Breast epithelium (tissue), 4 donors: ENCODE measurements around the gene CD302. TPM values are rescaled to one million over a fixed set of nuclear protein-coding genes. Genes with fewer than 3 reads are reported as not detected.

Source experiments
- DNase-seq, 2 donors: peaks; one replicate each; pipeline ENCODE4 v3.0.0-alpha.2; 2019; ENCODE audit warnings: low spot score in 2 of 2
- H3K27ac ChIP-seq, 2 donors: fragments of 200-600 bp; sonication (generic) in 1 of 2; one replicate each; pipeline ENCODE4 v1.5.1; 2016 to 2019; ENCODE audit warnings: mild to moderate bottlenecking in 1 of 2
- H3K27me3 ChIP-seq, 2 donors: fragments of 200-600 bp; sonication (generic) in 1 of 2; one replicate each; pipeline versions ENCODE4 v1.5.1 to v1.6.0; 2017 to 2019; ENCODE audit warnings: control low read depth in 1 of 2, mild to moderate bottlenecking in 1 of 2
- H3K36me3 ChIP-seq: fragments of 200-600 bp; one replicate; pipeline ENCODE4 v1.5.1; 2019
- H3K4me1 ChIP-seq, 2 donors: fragments of 200-600 bp; sonication (generic); one replicate each; pipeline ENCODE4 v1.5.1; 2016 to 2019; ENCODE audit warnings: control low read depth in 1 of 2
- H3K4me3 ChIP-seq, 3 donors: fragments of 200-600 bp; sonication (generic); 1 replicate in 2 of 3; 2 replicates in 1 of 3; pipeline ENCODE4 v1.5.1; 2016 to 2019; ENCODE audit warnings: mild to moderate bottlenecking in 3 of 3, moderate library complexity in 2 of 3
- H3K9me3 ChIP-seq, 2 donors: fragments of 200-600 bp; sonication (generic) in 1 of 2; one replicate each; pipeline ENCODE4 v1.5.1; 2016 to 2019; ENCODE audit warnings: control low read depth in 1 of 2
- POLR2A ChIP-seq: fragments of 450-650 bp; IDR thresholded peaks from one replicate; pipeline ENCODE4 v1.6.1; 2016; ENCODE audit warnings: antibody characterized with exemption, mild to moderate bottlenecking, moderate library complexity
- POLR2AphosphoS5 ChIP-seq, 3 donors: sonication (generic); formaldehyde crosslinking; IDR thresholded peaks; one replicate each; pipeline ENCODE4 v1.6.1; 2017; ENCODE audit warnings: antibody characterized with exemption in 3 of 3
- intact Hi-C: fragments of 100-400 bp; cut with DNase I; formaldehyde crosslinking; loops from one replicate; pipeline ENCODE4 v1.15.1; 2023; ENCODE audit warnings: low total_unique reads
- total RNA-seq, 3 donors: library from RNA; depleted of rRNA; stranded (reverse); fragments of >200 nt; gene quantifications; one replicate each; pipeline ENCODE4 v1.1.0, GENCODE V29; 2016
- TF ChIP-seq, protein P1 (sequence below), 3 donors: fragments of 450-650 bp; IDR thresholded peaks; one replicate each; pipeline ENCODE4 v1.5.1; 2016 to 2017; ENCODE audit warnings: antibody characterized with exemption in 3 of 3, mild to moderate bottlenecking in 3 of 3, moderate library complexity in 3 of 3

The CD302 gene
- total RNA-seq, 3 donors from 2014 or later = 61.0 to 141 (median 105) TPM

DNA sequence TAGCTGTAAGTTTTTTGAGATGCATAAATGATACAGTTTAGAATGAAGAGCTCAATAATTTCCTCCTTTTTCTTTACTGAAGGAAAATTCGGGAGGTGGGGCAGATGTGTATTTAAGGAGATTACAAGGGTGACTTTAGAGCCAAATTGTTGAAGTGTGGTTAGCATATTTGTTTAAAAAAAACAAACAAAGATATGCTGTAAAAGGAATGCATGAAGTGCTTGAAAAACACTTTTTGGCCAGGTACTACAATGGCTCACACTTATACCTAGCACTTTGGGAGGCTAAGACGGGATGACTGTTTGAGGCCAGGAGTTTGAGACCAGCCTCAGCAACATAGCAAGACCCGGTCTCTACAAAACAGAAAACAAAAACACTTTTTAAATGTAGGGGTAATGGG, 38.4 kb downstream of the CD302 start:
- DNase-seq = no peak
- Histone ChIP-seq H3K27me3 (no peaks in the 10 kb centered on the region), H3K36me3 (no peaks in the 10 kb centered on the region), H3K4me1 (no peaks in the 10 kb centered on the region), H3K9me3 (no peaks in the 10 kb centered on the region), H3K27ac (no peak overlapping the region), H3K4me3 (no peak overlapping the region)
- intact Hi-C loops = no loop called here
- TF ChIP-seq POLR2A (no peak), POLR2AphosphoS5 (IDR thresholded peaks at IDR 0.05) (no peak)
- TF ChIP-seq, protein P1, sequence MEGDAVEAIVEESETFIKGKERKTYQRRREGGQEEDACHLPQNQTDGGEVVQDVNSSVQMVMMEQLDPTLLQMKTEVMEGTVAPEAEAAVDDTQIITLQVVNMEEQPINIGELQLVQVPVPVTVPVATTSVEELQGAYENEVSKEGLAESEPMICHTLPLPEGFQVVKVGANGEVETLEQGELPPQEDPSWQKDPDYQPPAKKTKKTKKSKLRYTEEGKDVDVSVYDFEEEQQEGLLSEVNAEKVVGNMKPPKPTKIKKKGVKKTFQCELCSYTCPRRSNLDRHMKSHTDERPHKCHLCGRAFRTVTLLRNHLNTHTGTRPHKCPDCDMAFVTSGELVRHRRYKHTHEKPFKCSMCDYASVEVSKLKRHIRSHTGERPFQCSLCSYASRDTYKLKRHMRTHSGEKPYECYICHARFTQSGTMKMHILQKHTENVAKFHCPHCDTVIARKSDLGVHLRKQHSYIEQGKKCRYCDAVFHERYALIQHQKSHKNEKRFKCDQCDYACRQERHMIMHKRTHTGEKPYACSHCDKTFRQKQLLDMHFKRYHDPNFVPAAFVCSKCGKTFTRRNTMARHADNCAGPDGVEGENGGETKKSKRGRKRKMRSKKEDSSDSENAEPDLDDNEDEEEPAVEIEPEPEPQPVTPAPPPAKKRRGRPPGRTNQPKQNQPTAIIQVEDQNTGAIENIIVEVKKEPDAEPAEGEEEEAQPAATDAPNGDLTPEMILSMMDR (IDR thresholded peaks at IDR 0.05) = no peak

DNA sequence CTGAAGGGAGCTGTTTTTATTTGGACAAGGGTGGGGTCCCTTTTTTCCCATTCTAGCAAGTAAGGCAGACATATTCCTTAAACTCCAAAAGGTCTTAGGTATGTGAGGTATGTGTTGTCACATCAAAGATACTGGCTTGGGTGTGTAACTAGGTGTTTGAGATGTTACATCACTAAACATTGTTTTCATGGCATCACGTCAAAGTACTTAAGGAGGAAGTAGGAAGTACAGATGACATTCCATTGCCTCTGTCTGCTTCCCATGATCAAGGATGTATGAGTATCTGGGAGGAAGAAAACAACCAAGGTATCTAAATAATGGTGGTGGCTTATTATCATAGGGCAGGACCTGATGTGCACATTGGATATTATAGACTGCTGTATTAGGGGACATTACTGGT, 39.3 kb downstream of the CD302 start:
- no peaks in the 10 kb centered on the region for H3K36me3 ChIP-seq
- H3K4me3 ChIP-seq = no peak overlapping the region
- H3K4me1 ChIP-seq = no peaks in the 10 kb centered on the region
- H3K27ac ChIP-seq = no peak overlapping the region
- no peaks in the 10 kb centered on the region for H3K9me3 ChIP-seq
- TF ChIP-seq, protein P1 (IDR thresholded peaks at IDR 0.05) = no peak
- no peak for TF ChIP-seq POLR2A
- no peak for DNase-seq
- intact Hi-C loops = no loop called here
- no peaks in the 10 kb centered on the region for H3K27me3 ChIP-seq

DNA sequence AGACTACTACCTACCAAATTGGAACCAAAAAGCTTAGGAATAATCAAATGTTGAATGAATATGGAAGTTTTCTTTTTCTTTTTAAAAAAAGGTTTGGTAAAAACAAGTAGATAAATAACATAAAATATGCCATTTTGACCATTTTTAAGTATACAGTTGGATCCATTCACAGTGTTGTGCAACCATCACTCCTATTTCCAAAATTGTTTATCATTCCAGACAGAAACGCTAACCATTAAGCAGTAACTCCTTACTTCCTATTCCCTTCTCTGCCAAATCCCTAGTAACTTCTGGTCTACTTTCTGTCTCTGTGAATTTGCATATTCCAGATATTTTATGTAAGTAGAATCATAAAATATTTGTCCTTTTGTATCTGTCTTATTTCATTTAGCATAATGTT, 39.8 kb downstream of the CD302 start:
- H3K36me3 ChIP-seq = no peaks in the 10 kb centered on the region
- intact Hi-C loops = no loop called here
- no peaks in the 10 kb centered on the region for H3K9me3 ChIP-seq
- no peak for TF ChIP-seq POLR2A
- no peak for TF ChIP-seq POLR2AphosphoS5 (IDR thresholded peaks at IDR 0.05)
- TF ChIP-seq, protein P1 (IDR thresholded peaks at IDR 0.05) = no peak
- no peaks in the 10 kb centered on the region for H3K4me1 ChIP-seq
- H3K4me3 ChIP-seq = no peak overlapping the region
- no peaks in the 10 kb centered on the region for H3K27me3 ChIP-seq
- no peak for DNase-seq
- no peak overlapping the region for H3K27ac ChIP-seq

DNA sequence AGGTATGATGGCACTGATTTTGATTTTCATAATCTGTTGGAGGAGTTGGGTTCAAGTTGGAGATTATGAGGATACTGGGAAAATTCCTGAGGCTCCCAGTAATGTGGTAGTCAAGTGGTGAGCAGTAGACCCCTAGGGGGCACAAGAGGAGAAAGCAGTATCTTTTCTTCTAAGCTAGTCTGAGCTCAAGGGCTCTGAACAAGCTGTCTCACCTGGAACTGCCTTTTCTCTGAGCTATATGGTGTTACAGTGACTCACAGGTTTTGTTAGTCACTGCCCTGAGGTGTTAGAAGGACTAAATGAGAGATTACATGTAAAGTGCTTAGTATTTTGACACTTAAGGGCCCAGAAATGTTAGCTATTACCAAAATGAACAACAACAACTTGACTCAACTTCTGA, 42.2 kb downstream of the CD302 start:
- TF ChIP-seq POLR2AphosphoS5 (IDR thresholded peaks at IDR 0.05) (no peak), POLR2A (no peak)
- TF ChIP-seq, protein P1 (IDR thresholded peaks at IDR 0.05) = no peak
- no peaks in the 10 kb centered on the region for H3K36me3 ChIP-seq
- no peak for DNase-seq

DNA sequence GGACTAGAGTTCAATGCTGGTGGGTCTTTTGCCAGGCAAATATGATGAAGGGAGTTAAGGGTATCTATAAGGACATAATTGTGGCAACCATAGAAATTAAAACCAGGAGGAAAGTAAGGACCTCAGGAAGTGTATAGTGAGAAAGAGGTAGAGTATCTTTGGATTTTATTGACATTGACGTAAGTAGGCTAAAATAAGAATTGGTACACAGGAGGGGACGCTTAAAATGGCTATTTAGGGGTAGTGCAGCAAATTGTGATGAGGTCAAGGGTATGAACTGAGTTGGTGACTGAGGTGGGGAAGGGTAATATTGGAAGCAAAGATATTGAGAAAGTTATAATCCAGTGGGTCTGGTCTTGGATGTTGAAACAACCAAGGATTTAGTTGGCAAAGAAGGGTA, 43.0 kb downstream of the CD302 start:
- no peaks in the 10 kb centered on the region for H3K4me1 ChIP-seq
- no peak for DNase-seq
- H3K9me3 ChIP-seq = no peaks in the 10 kb centered on the region
- no peaks in the 10 kb centered on the region for H3K36me3 ChIP-seq
- no peak overlapping the region for H3K27ac ChIP-seq
- H3K4me3 ChIP-seq = no peak overlapping the region
- H3K27me3 ChIP-seq = no peaks in the 10 kb centered on the region
- TF ChIP-seq POLR2A (no peak), POLR2AphosphoS5 (IDR thresholded peaks at IDR 0.05) (no peak)
- TF ChIP-seq, protein P1 (IDR thresholded peaks at IDR 0.05) = no peak
- intact Hi-C loops = no loop called here

More for the DNA sequence above, 42.2 kb downstream of the CD302 start:
- no peaks in the 10 kb centered on the region for H3K27me3 ChIP-seq
- no peaks in the 10 kb centered on the region for H3K4me1 ChIP-seq
- no peak overlapping the region for H3K4me3 ChIP-seq
- H3K27ac ChIP-seq = peak overlapping the region in 1 of 2 donors; percentile 28
- intact Hi-C loops = no loop called here
- H3K9me3 ChIP-seq = no peaks in the 10 kb centered on the region
